Activated CD4-positive, alpha-beta T cell treated with anti-CD3 and anti-CD28 coated beads, Interleukin-2, amount 10 ng/mL, durations not matched to agents 24 days and 14 days (primary cell): Measurements from ENCODE around the gene USP2. TPM values are rescaled to one million over a fixed set of nuclear protein-coding genes. Genes with fewer than 3 reads are reported as not detected.

Source experiments
- total RNA-seq: library from RNA; stranded (reverse); gene quantifications from 2 replicates; pipeline ENCODE4 v1.2.3, GENCODE V29; 2022

Gene USP2
- total RNA-seq, 1 donor from 2014 or later: 0.35 TPM

Other genes with a start within 250 kb of the USP2 start
- 0.07 TPM in 1 of 2 replicates, not detected in the other for gene ABCG4, start 232.6 kb downstream of the USP2 start, total RNA-seq
- 23.3 and 25.0 TPM in 2 replicates for gene NLRX1, start 213.0 kb downstream of the USP2 start, total RNA-seq
- 0.54 and 0.58 TPM in 2 replicates for gene NHERF4, start 196.2 kb downstream of the USP2 start, total RNA-seq
- gene CBL, start 175.4 kb downstream of the USP2 start, total RNA-seq: 36.4 and 36.5 TPM in 2 replicates
- 7.5 and 8.1 TPM in 2 replicates for gene MCAM, start 64.6 kb downstream of the USP2 start, total RNA-seq
- gene RNF26, start 47.2 kb downstream of the USP2 start, total RNA-seq: 26.5 and 26.8 TPM in 2 replicates
- not detected in 2 replicates for gene C1QTNF5, start 40.8 kb downstream of the USP2 start, total RNA-seq
- not detected in 2 replicates for gene MFRP, start 35.0 kb downstream of the USP2 start, total RNA-seq
- 1.6 and 1.8 TPM in 2 replicates for gene THY1, start 41.5 kb upstream of the USP2 start, total RNA-seq